ENCODE measurements around the gene JPH3.

GRCh38 chr16:87616556-87616955 is 14.2 kb downstream of the JPH3 start:
- no peak for TF ChIP-seq CTCF (IDR thresholded peaks at IDR 0.05 in 2 of 3, conservative IDR thresholded peaks at IDR 0.05 in 1 of 3; ENCODE audit: control insufficient read depth in 2 of 3, extremely low read depth in 1 of 3, insufficient read depth in 1 of 3, low read depth in 3 of 3, low read length in 3 of 3)
- TF ChIP-seq POLR2A (IDR thresholded peaks at IDR 0.05; ENCODE audit: low read depth, low read length), result no peak
- no peak for TF ChIP-seq CBFB (IDR thresholded peaks at IDR 0.05; ENCODE audit: low read depth)
- no peak for TF ChIP-seq NBN (IDR thresholded peaks at IDR 0.05)
- TF ChIP-seq REST (IDR thresholded peaks at IDR 0.05; ENCODE audit: low read depth, low read length), result no peak
- TF ChIP-seq PBX3 (IDR thresholded peaks at IDR 0.05; ENCODE audit: insufficient replicate concordance, low read depth, low read length), result no peak
- no peak for TF ChIP-seq BCL11A (IDR thresholded peaks at IDR 0.05; ENCODE audit: low read depth, low read length)
- TF ChIP-seq IKZF2 (IDR thresholded peaks at IDR 0.05), result no peak
- TF ChIP-seq ZNF274 (IDR thresholded peaks at IDR 0.05; ENCODE audit: insufficient read depth, insufficient read length), result no peak
- TF ChIP-seq POU2F2 (IDR thresholded peaks at IDR 0.05; ENCODE audit: borderline replicate concordance, low read depth, low read length), result no peak
- TF ChIP-seq IKZF1 (conservative IDR thresholded peaks at IDR 0.05), result no peak
- TF ChIP-seq ATF3 (IDR thresholded peaks at IDR 0.05; ENCODE audit: borderline replicate concordance, extremely low read depth, low read depth, low read length), result no peak
- no peak for TF ChIP-seq CHD2 (IDR thresholded peaks at IDR 0.05; ENCODE audit: borderline replicate concordance, low read depth, low read length)
- TF ChIP-seq BHLHE40 (IDR thresholded peaks at IDR 0.05; ENCODE audit: borderline replicate concordance in 1 of 2, low read depth in 2 of 2, low read length in 1 of 2), result no peak

All from GM12878 (cell line).